K562 (cell line): ENCODE results near the gene RIPK4. TPM values are rescaled to one million over a fixed set of nuclear protein-coding genes. Genes with fewer than 3 reads are reported as not detected.

Source experiments
- ATAC-seq: fragments of 200-7000 bp; cut with Tn5 transposase; 3 replicates; pipeline ENCODE4 v1.9.1; 2020; ENCODE audit warnings: moderate library complexity
- BruUV-seq: library from RNA; stranded (reverse); fragments of 400-500 nt; replicated peaks from 2 replicates; lab custom pipeline; 2021; lab: Mats Ljungman, UMichigan
- CTCF ChIA-PET: fragments of 300-600 bp; formaldehyde crosslinking; extraction: SDS; loops from one replicate; lab custom pipeline; 2021; ENCODE audit warnings: low intra/inter-chr PET ratio; lab: Yijun Ruan, JAX
- POLR2A ChIA-PET: fragments of 300-600, 350-650 bp; sonication (Branson Sonifier 250); formaldehyde crosslinking; extraction: SDS; loops from one replicate; lab custom pipeline; 2021; ENCODE audit warnings: antibody characterized with exemption, inconsistent platforms; lab: Yijun Ruan, JAX
- DNase-seq, 4 experiments: peaks; one replicate each; pipeline versions ENCODE4 v3.0.0 to v3.0.0-alpha.2; 2011 to 2018; ENCODE audit warnings: low spot score in 3 of 4, mixed read lengths in 3 of 4; ENCODE audit errors: extremely low read depth in 1 of 4
- FAIRE-seq: peaks from 2 replicates; lab custom pipeline; 2011; peaks lifted over from hg19 to GRCh38; lab: Jason Lieb, UNC
- H2AFZ ChIP-seq: 2 replicates; pipeline ENCODE4 v1.6.0; 2011; ENCODE audit warnings: low read depth, low read length, control low read depth, inconsistent platforms
- H3K27ac ChIP-seq: fragments of 200-600 bp; 3 replicates; pipeline ENCODE4 v1.8.0; 2011; ENCODE audit warnings: low read depth, mild to moderate bottlenecking, control low read depth, inconsistent platforms, low read length, moderate library complexity, mixed read lengths; ENCODE audit errors: extremely low read depth
- H3K27me3 ChIP-seq, 2 experiments: fragments of 300-600 bp in 1 of 2; 2 replicates in 1 of 2; 3 replicates in 1 of 2; pipeline versions ENCODE4 v1.6.0 to v1.8.0; 2011; ENCODE audit warnings: inconsistent platforms in 2 of 2, low read length in 2 of 2, mild to moderate bottlenecking in 1 of 2, mixed read lengths in 1 of 2, moderate library complexity in 1 of 2; ENCODE audit not compliant: control insufficient read depth in 2 of 2, insufficient read depth in 2 of 2
- H3K36me3 ChIP-seq: fragments of 300-600 bp; 3 replicates; pipeline ENCODE4 v1.8.0; 2011; ENCODE audit warnings: mild to moderate bottlenecking, low read length, inconsistent platforms; ENCODE audit not compliant: control insufficient read depth, insufficient read depth
- H3K4me1 ChIP-seq, 2 experiments: fragments of 200-600 bp in 1 of 2; replicated peaks in 1 of 2; 2 replicates in 1 of 2; 3 replicates in 1 of 2; pipeline versions ENCODE4 v1.5.1 to v1.8.0; 2011; ENCODE audit warnings: inconsistent platforms in 2 of 2, low read length in 2 of 2, mild to moderate bottlenecking in 1 of 2, mixed read lengths in 1 of 2, moderate library complexity in 1 of 2; ENCODE audit not compliant: control insufficient read depth in 2 of 2, insufficient read depth in 2 of 2
- H3K4me2 ChIP-seq: 2 replicates; pipeline ENCODE4 v1.6.1; 2011; ENCODE audit warnings: low read length, control low read depth, inconsistent platforms, mixed read lengths; ENCODE audit not compliant: insufficient read depth
- H3K4me3 ChIP-seq: fragments of 200-600 bp; sonication (generic), shearing (Covaris generic); 2 replicates; pipeline ENCODE4 v1.5.1; 2016; ENCODE audit warnings: control low read depth, inconsistent platforms
- H3K79me2 ChIP-seq: fragments of 200-600 bp; 3 replicates; pipeline ENCODE4 v1.8.0; 2011; ENCODE audit warnings: low read length, inconsistent platforms; ENCODE audit not compliant: control insufficient read depth, insufficient read depth
- H3K9ac ChIP-seq, 2 experiments: 2 replicates each; pipeline versions ENCODE4 v1.6.0 to v1.6.1; 2011; ENCODE audit warnings: low read depth in 2 of 2, low read length in 2 of 2, control low read depth in 1 of 2, inconsistent platforms in 1 of 2, mild to moderate bottlenecking in 1 of 2, mixed read lengths in 1 of 2; ENCODE audit not compliant: insufficient read depth in 1 of 2
- H3K9me1 ChIP-seq: one replicate; pipeline ENCODE4 v1.6.0; 2011; ENCODE audit warnings: inconsistent platforms, mild to moderate bottlenecking, low read length, moderate library complexity; ENCODE audit not compliant: control insufficient read depth, insufficient read depth
- H3K9me3 ChIP-seq: replicated peaks from 2 replicates; pipeline ENCODE4 v1.5.1; 2011; ENCODE audit warnings: low read depth, low read length, inconsistent platforms; ENCODE audit not compliant: control insufficient read depth, insufficient read depth
- H4K20me1 ChIP-seq: replicated peaks from 2 replicates; pipeline ENCODE4 v1.6.1; 2011; ENCODE audit warnings: low read length, inconsistent platforms, mixed read lengths; ENCODE audit not compliant: control insufficient read depth, insufficient read depth
- CBX2 ChIP-seq: fragments of 200-600 bp; sonication (generic); IDR thresholded peaks from one replicate; pipeline ENCODE4 v1.6.1; 2012; ENCODE audit warnings: mild to moderate bottlenecking, low read length, inconsistent platforms; ENCODE audit not compliant: insufficient read depth, poor library complexity, severe bottlenecking
- GMEB1 ChIP-seq: fragments of 250-450 bp; sonication (Bioruptor Pico); IDR thresholded peaks from 2 replicates; pipeline ENCODE4 v1.4.0; 2020; ENCODE audit warnings: mild to moderate bottlenecking
- GTF2F1 ChIP-seq: IDR thresholded peaks from 2 replicates; pipeline ENCODE4 v1.6.1; 2011; ENCODE audit warnings: low read depth, low read length, improper control_type of control experiment
- HIVEP1 ChIP-seq: fragments of 250-450 bp; sonication (Bioruptor Pico); IDR thresholded peaks from 2 replicates; pipeline ENCODE4 v1.4.0; 2020; ENCODE audit warnings: mild to moderate bottlenecking
- HNRNPLL ChIP-seq: fragments of 200-400 bp; formaldehyde crosslinking; IDR thresholded peaks from 2 replicates; pipeline ENCODE4 v1.6.1; 2017; ENCODE audit warnings: low read length, low read depth, mild to moderate bottlenecking; ENCODE audit not compliant: poor library complexity, severe bottlenecking
- NFE2L1 ChIP-seq: fragments of 450-650 bp; IDR thresholded peaks from 2 replicates; pipeline ENCODE4 v1.6.1; 2016; ENCODE audit warnings: missing genetic modification characterization, low read depth, mild to moderate bottlenecking, missing compliant biosample characterization, moderate library complexity, borderline replicate concordance
- PHF8 ChIP-seq: fragments of 200-600 bp; sonication (generic); IDR thresholded peaks from 2 replicates; pipeline ENCODE4 v1.6.1; 2012; ENCODE audit warnings: mixed run types, mild to moderate bottlenecking, inconsistent platforms, low read length, moderate library complexity, borderline replicate concordance
- SRSF1 ChIP-seq: fragments of 200-400 bp; formaldehyde crosslinking; IDR thresholded peaks from 2 replicates; pipeline ENCODE4 v1.6.1; 2017; ENCODE audit warnings: mild to moderate bottlenecking, low read depth, low read length, moderate library complexity
- TFAM ChIP-seq: fragments of 250-450 bp; sonication (Bioruptor Pico); conservative IDR thresholded peaks from 2 replicates; pipeline ENCODE4 v1.5.0; 2021; ENCODE audit warnings: mild to moderate bottlenecking, moderate library complexity
- TSC22D4 ChIP-seq: fragments of 450-650 bp; IDR thresholded peaks from 2 replicates; pipeline ENCODE4 v1.6.1; 2016; ENCODE audit warnings: missing genetic modification characterization, missing biosample characterization, control low read depth
- ZBTB26 ChIP-seq: fragments of 450-650 bp; formaldehyde crosslinking; IDR thresholded peaks from 2 replicates; pipeline ENCODE4 v1.4.0; 2022; ENCODE audit warnings: missing genetic modification characterization
- ZNF384 ChIP-seq: IDR thresholded peaks from 2 replicates; pipeline ENCODE4 v1.6.1; 2012; ENCODE audit warnings: low read depth, low read length, improper control_type of control experiment
- ZNF507 ChIP-seq: conservative IDR thresholded peaks from 2 replicates; pipeline ENCODE4 v1.6.1; 2017; ENCODE audit warnings: missing genetic modification characterization, missing compliant biosample characterization
- WGBS: fragments of 100-300 bp; shearing (Covaris generic); methylation state at CpG from one replicate; pipeline ENCODE4 v1.1.6; 2016; ENCODE audit warnings: low coverage, mixed read lengths; ENCODE audit not compliant: insufficient coverage; ENCODE audit errors: missing lambda C conversion rate; 5-methylcytosine and 5-hydroxymethylcytosine counted together
- in situ Hi-C: fragments of 300-500 bp; cut with MboI; formaldehyde crosslinking; loops from 4 replicates; pipeline ENCODE4 v1.15.0; 2018; ENCODE audit warnings: inconsistent platforms, mixed read lengths
- intact Hi-C: fragments of 100-400 bp; cut with micrococcal nuclease; formaldehyde crosslinking; loops from 2 replicates; pipeline ENCODE4 v1.14.2; 2022
- polyA plus RNA-seq, 8 experiments: library from polyadenylated mRNA; depleted of rRNA in 4 of 8; stranded (reverse) in 5 of 8; unstranded in 3 of 8; fragments of >200 nt; fragmentation: Nextera tagmentation in 2 of 8; fragmentation: Illumina TruSeq in 1 of 8; extraction: Ambion mirVana in 2 of 8; extraction: Trizol in 1 of 8; gene quantifications; 2 replicates each; pipeline versions ENCODE4 v1.2.1 to v1.2.3, GENCODE V29; 2011 to 2014; ENCODE audit warnings: inconsistent platforms in 1 of 8, missing spikeins in 1 of 8
- total RNA-seq, 7 experiments: library from RNA; depleted of rRNA in 6 of 7; stranded (reverse); fragments of >200 nt in 6 of 7; fragmentation: Illumina TruSeq in 2 of 7; extraction: Trizol in 2 of 7; gene quantifications; 2 replicates each; pipeline versions ENCODE4 v1.2.1 to v1.2.3, GENCODE V29; 2011 to 2021; ENCODE audit warnings: low replicate concordance in 1 of 7
- TF ChIP-seq, protein P1 (sequence below), 3 experiments: IDR thresholded peaks in 2 of 3; conservative IDR thresholded peaks in 1 of 3; 2 replicates each; pipeline ENCODE4 v1.5.1; 2011 to 2012; ENCODE audit warnings: low read length in 3 of 3, mild to moderate bottlenecking in 3 of 3, control low read depth in 2 of 3, improper control_type of control experiment in 1 of 3, inconsistent platforms in 1 of 3, low read depth in 1 of 3, mixed read lengths in 1 of 3, moderate library complexity in 1 of 3; ENCODE audit not compliant: insufficient read depth in 2 of 3
- TF ChIP-seq, protein P2 (sequence below): fragments of 450-650 bp; formaldehyde crosslinking; IDR thresholded peaks from 2 replicates; pipeline ENCODE4 v1.4.0; 2022; ENCODE audit warnings: mild to moderate bottlenecking, moderate library complexity

RIPK4 gene
- total and polyA plus RNA-seq, 9 of the 15 experiments (the other 6 are each of a cell fraction or from before 2014, with no cell fraction given) = not detected

GRCh38 chr21:41778930-41779600, 12.2 kb upstream of the RIPK4 start:
- peak overlapping the region; percentile 2; the same call in 1 of the 2 replicates for H2AFZ ChIP-seq
- no peaks in the 10 kb centered on the region for H3K36me3 ChIP-seq
- FAIRE-seq (no peak), ATAC-seq (0 out of 3 replicates have a peak, but pooled peaks have one; percentile 12), DNase-seq (peak in 3 of 4 experiments; percentile 12 to 51 (median 46))
- H3K4me3 ChIP-seq = no peak overlapping the region
- no TSS peak for BruUV-seq
- WGBS = under 1% methylated on average over 16 of the region's 16 CpGs
- H3K9me3 ChIP-seq = no peaks in the 10 kb centered on the region
- no peaks in the 10 kb centered on the region for H3K9me1 ChIP-seq
- no peak overlapping the region for H3K4me2 ChIP-seq
- 0 out of 2 replicates have a peak, but pooled peaks cover 5% of the 10 kb centered on the region for H4K20me1 ChIP-seq
- H3K27me3 ChIP-seq = peaks cover 33 to 42% of the 10 kb centered on the region in 2 experiments
- ChIA-PET CTCF (interaction anchor here (1.1 to 2.5 kb wide), 2 partner anchors 165 to 166 kb away, joined by 4 to 19 read pairs; no protein-coding TSS in a partner anchor), POLR2A (interaction anchor here (0.6 to 1.4 kb wide), 4 partner anchors 8 to 244 kb away, joined by 3 to 4 read pairs (median 3); no protein-coding TSS in a partner anchor)
- intact Hi-C loops = loop anchor here (2.0 to 10.0 kb wide), 2 partner anchors 166 to 494 kb away; no protein-coding TSS in a partner anchor
- peaks cover 6 to 19% of the 10 kb centered on the region in 2 experiments; a peak in 4 of 5 replicates for H3K4me1 ChIP-seq
- no peak overlapping the region for H3K27ac ChIP-seq
- no peaks in the 10 kb centered on the region for H3K79me2 ChIP-seq
- in situ Hi-C loops = no loop called here
- H3K9ac ChIP-seq = no peak overlapping the region
- TF ChIP-seq SRSF1 (no peak), HIVEP1 (CRISPR knock-in tag) (no peak), CBX2 (peak; percentile 89), ZNF507 (tag) (no peak), TSC22D4 (tag) (no peak), TFAM (CRISPR knock-in tag) (no peak), GMEB1 (CRISPR knock-in tag) (no peak), ZBTB26 (CRISPR knock-in tag) (no peak), GTF2F1 (no peak), NFE2L1 (tag) (no peak), ZNF384 (no peak), PHF8 (no peak), HNRNPLL (no peak)
- TF ChIP-seq, protein P1, sequence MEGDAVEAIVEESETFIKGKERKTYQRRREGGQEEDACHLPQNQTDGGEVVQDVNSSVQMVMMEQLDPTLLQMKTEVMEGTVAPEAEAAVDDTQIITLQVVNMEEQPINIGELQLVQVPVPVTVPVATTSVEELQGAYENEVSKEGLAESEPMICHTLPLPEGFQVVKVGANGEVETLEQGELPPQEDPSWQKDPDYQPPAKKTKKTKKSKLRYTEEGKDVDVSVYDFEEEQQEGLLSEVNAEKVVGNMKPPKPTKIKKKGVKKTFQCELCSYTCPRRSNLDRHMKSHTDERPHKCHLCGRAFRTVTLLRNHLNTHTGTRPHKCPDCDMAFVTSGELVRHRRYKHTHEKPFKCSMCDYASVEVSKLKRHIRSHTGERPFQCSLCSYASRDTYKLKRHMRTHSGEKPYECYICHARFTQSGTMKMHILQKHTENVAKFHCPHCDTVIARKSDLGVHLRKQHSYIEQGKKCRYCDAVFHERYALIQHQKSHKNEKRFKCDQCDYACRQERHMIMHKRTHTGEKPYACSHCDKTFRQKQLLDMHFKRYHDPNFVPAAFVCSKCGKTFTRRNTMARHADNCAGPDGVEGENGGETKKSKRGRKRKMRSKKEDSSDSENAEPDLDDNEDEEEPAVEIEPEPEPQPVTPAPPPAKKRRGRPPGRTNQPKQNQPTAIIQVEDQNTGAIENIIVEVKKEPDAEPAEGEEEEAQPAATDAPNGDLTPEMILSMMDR (IDR thresholded peaks at IDR 0.05 in 2 of 3, conservative IDR thresholded peaks at IDR 0.05 in 1 of 3; ENCODE audit: insufficient read depth in 2 of 3, low read depth in 1 of 3, low read length in 3 of 3) = peak in 1 of 3 experiments; percentile 23; a peak in 1 of 6 replicates
- TF ChIP-seq, protein P2, sequence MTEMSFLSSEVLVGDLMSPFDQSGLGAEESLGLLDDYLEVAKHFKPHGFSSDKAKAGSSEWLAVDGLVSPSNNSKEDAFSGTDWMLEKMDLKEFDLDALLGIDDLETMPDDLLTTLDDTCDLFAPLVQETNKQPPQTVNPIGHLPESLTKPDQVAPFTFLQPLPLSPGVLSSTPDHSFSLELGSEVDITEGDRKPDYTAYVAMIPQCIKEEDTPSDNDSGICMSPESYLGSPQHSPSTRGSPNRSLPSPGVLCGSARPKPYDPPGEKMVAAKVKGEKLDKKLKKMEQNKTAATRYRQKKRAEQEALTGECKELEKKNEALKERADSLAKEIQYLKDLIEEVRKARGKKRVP (CRISPR knock-in tag) = no peak
